MG63 (cell line): ENCODE measurements around the gene FYCO1. TPM values are rescaled to one million over a fixed set of nuclear protein-coding genes. Genes with fewer than 3 reads are reported as not detected.

ENCODE experiments used
- DNase-seq: peaks from one replicate; pipeline ENCODE4 v3.0.0-alpha.2; 2020
- H3K27me3 ChIP-seq: fragments of 250-450 bp; sonication (Bioruptor Pico); 2 replicates; pipeline ENCODE4 v1.5.1; 2020; ENCODE audit warnings: mild to moderate bottlenecking, moderate library complexity
- H3K36me3 ChIP-seq: fragments of 250-450 bp; sonication (Bioruptor Pico); 2 replicates; pipeline ENCODE4 v1.5.1; 2020; ENCODE audit warnings: mild to moderate bottlenecking, moderate library complexity
- H3K4me3 ChIP-seq: fragments of 250-450 bp; sonication (Bioruptor Pico); 2 replicates; pipeline ENCODE4 v1.5.1; 2020; ENCODE audit warnings: mild to moderate bottlenecking, moderate library complexity
- H3K9me3 ChIP-seq: fragments of 250-450 bp; sonication (Bioruptor Pico); 2 replicates; pipeline ENCODE4 v1.5.1; 2020; ENCODE audit warnings: mild to moderate bottlenecking, moderate library complexity
- total RNA-seq: library from RNA; depleted of rRNA; stranded (reverse); fragments of >200 nt; shearing (Covaris generic); gene quantifications from 2 replicates; pipeline ENCODE4 v1.2.3, GENCODE V29; 2014; ENCODE audit warnings: low replicate concordance; rRNA removed

Gene FYCO1
- total RNA-seq, 1 experiment from 2014 or later = 10.5 TPM

DNA sequence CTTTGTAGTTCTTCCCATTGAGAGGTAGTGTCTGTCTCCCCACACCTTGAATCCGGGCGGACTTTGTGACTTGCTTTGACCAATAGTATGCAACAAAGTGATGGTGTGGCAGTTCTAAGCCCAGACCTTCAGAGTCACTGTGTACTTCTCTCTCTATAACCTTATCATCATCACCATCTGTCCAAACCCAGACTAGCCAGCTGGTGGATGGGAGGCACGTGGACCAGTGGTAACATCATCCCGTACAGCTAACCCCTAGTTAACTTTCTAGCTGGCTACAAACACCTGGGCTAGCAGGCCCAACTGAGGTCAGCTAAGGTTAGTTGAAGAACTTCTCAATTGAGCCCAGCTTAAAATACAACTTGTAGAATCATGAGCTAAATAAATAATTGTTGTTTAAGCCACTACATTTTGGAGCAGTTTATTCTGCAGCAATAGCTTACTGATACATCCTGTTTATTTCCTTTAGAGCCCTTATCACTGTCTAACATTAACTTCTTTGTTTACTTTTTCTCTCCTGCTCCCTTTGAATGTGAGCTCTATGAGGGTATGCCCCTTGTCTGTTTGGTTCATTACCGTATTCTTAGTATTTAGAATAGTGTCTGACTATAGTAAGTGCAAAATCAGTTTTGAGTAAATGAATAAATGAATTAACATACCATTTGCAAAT, 120.8 kb downstream of the FYCO1 start:
- H3K27me3 ChIP-seq = no peaks in the 10 kb centered on the region

DNA sequence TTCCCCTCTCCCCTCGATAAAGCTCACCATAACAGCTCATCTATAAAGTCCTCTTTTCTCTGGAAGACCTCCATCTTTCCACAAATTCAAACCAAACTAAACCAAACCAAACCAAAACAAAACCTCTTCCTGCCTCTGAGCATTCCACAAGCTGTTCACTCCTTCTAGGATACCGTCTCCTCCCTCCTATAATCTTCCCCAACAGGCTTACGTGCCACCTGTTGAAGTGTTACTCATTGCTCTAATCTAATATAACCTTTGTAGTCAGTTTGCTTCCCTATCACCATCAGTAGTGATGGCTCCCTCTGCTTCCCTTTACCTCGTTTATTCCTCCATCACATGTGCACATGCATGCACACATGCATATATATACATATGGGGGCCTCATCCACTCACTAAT, 122.0 kb downstream of the FYCO1 start:
- Histone ChIP-seq H3K27me3 (no peaks in the 10 kb centered on the region), H3K4me3 (no peak overlapping the region), H3K36me3 (no peaks in the 10 kb centered on the region), H3K9me3 (no peaks in the 10 kb centered on the region)
- no peak for DNase-seq

More for the DNA sequence above, 120.8 kb downstream of the FYCO1 start:
- no peaks in the 10 kb centered on the region for H3K9me3 ChIP-seq
- no peak for DNase-seq
- H3K4me3 ChIP-seq = no peak overlapping the region
- H3K36me3 ChIP-seq = no peaks in the 10 kb centered on the region

DNA sequence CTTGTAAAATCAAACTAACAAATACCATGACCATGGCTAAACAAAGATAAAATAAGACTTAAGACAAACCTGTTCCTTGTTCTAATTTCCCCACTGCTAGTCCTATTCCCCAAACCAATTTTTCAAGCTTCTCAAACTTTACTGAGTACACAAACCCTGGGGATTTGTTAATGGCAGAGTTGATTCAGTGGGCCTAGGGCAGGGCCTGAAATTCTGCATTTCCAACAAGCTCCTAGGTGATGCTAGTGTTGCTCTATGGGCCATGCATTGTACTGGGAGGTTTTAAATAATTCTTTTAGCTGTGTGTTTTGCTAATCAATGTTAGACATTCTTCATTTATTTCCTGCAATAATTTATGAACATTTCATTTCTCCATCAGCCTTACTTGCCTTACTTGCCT, 122.6 kb downstream of the FYCO1 start:
- H3K9me3 ChIP-seq = no peaks in the 10 kb centered on the region
- no peak overlapping the region for H3K4me3 ChIP-seq
- H3K27me3 ChIP-seq = no peaks in the 10 kb centered on the region
- no peaks in the 10 kb centered on the region for H3K36me3 ChIP-seq
- DNase-seq = no peak

DNA sequence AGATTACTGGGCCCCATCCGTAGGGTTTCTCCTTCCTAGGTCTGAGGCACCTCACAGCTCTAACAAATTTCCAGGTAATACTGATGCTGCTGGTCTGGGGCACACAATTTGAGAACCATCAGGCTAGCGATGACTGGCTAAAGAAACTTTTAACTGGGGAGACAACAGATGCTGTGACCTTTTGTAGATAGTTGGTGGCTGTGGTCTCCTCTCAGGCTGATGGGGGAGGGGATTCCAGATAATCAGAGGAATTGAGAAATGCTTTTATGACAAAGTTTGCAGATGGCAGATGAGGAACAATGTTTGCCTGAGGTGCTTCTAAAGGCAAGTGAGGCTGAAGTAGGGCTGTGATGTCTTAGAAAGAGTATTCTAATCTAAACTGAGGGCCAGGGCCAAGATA, 123.1 kb downstream of the FYCO1 start:
- H3K36me3 ChIP-seq = no peaks in the 10 kb centered on the region
- H3K27me3 ChIP-seq = no peaks in the 10 kb centered on the region
- no peaks in the 10 kb centered on the region for H3K9me3 ChIP-seq
- DNase-seq = no peak
- H3K4me3 ChIP-seq = no peak overlapping the region

DNA sequence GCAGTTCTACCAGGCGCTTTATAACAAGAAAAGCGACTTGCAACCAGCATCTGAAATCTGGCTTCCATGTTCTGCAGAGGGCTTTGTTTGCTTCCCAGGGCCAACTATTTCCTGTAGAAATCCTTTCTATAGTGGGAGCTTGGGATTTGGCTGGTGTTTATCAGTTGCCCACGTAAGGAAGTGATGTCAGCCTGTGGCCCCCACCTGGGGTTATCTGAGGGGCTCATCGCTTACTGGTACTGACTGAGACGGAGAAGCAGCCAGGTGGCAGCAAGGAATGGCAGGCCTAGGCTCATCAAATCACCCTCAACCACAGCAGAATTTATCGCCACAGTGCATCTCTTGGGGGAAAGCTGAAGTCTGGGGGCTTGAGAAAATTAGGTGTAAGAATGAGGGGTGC, 123.8 kb downstream of the FYCO1 start:
- Histone ChIP-seq H3K9me3 (no peaks in the 10 kb centered on the region), H3K27me3 (no peaks in the 10 kb centered on the region), H3K36me3 (no peaks in the 10 kb centered on the region), H3K4me3 (no peak overlapping the region)
- DNase-seq = no peak

DNA sequence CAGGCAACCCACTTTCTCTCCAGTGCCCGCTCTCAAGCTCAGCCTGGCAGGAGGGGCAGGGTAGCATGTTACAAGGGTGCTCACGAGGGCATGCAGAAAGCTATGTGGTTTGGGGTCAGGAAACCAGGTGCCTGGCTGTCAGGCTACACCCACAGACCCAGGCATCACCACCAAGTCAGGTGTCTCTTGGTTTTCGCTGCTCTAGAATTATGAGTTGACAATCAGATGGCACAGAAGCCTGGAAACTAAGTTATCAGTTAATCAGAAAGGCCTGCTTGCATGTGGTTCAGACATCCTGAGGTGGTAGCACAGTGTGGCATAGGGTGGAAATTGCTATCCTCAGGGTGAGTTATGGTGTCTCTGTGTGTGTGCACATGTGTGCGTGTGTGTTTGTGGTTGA, 125.5 kb downstream of the FYCO1 start:
- H3K36me3 ChIP-seq = no peaks in the 10 kb centered on the region
- no peak for DNase-seq
- no peak overlapping the region for H3K4me3 ChIP-seq
- H3K27me3 ChIP-seq = no peaks in the 10 kb centered on the region; the same call in 1 of the 2 replicates
- no peaks in the 10 kb centered on the region for H3K9me3 ChIP-seq

DNA sequence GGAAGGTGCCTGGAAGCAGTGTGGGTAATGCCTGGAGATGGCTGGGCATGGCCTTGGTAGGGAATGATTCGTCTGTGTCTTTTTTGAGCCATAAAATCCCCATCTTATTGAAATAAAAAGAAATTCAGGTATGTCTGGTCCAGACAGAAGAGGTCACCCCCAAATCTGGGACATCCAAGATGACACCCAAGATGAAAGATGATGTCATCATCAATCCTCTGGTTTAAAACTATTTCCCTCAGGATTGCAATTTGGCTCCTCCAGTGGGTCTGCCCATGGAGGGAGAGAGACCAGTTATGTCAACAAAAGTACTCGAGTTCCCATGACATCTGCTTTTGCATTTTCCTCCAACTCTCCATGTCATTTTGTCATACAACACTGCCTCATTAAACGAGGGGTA, 126.0 kb downstream of the FYCO1 start:
- no peak for DNase-seq
- H3K36me3 ChIP-seq = no peaks in the 10 kb centered on the region
- H3K4me3 ChIP-seq = no peak overlapping the region
- no peaks in the 10 kb centered on the region for H3K9me3 ChIP-seq
- H3K27me3 ChIP-seq = no peaks in the 10 kb centered on the region; the same call in 1 of the 2 replicates

DNA sequence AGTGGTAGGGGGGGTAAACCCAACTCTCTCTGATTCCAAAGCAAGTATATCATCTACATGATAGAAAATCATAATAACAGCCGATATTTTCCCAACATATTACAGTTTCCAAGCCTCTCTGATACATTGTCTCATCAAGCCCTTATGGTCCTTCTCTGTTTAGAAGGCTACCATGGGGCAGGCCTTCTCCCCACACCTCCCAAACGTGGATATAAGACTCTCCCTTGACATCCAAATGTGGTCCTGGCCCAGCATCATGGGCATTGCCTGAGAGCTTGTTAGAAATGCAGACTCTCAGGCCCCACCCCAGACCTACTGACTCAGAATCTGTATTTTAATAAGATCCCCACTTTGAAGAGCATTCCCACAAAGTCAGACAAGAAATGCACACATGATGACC, 127.0 kb downstream of the FYCO1 start:
- Histone ChIP-seq H3K36me3 (no peaks in the 10 kb centered on the region), H3K27me3 (no peaks in the 10 kb centered on the region; the same call in 1 of the 2 replicates), H3K4me3 (no peak overlapping the region), H3K9me3 (no peaks in the 10 kb centered on the region)
- DNase-seq = no peak

DNA sequence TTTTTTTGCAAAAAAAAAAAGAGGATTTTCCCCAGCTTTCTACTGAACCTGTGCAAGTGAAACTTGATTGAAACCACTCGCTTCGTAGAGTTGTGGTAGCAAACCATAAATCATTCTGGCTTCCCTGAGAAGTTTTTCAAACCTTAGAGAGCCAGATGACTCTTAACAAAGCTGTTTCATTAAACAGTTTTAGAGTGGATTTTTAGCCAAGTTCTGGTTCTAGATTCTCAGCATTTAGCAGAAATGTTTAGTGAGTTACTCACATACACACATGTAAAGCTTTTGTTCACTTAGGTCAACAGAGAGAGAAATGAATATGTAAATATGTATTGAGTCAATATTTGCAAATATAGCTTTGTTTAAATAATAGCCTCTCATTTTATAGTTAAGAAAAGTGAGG, 127.4 kb downstream of the FYCO1 start:
- no peaks in the 10 kb centered on the region; the same call in 1 of the 2 replicates for H3K9me3 ChIP-seq
- no peaks in the 10 kb centered on the region; the same call in 1 of the 2 replicates for H3K27me3 ChIP-seq
- H3K36me3 ChIP-seq = no peaks in the 10 kb centered on the region
- H3K4me3 ChIP-seq = no peak overlapping the region
- no peak for DNase-seq

Other genes with a start within 250 kb of the FYCO1 start
- gene SLC6A20, start 199.3 kb downstream of the FYCO1 start, total RNA-seq = not detected in 2 replicates
- 10.4 and 43.7 TPM in 2 replicates for gene LZTFL1, start 153.7 kb downstream of the FYCO1 start, total RNA-seq
- not detected in 2 replicates for gene CCR9, start 109.3 kb downstream of the FYCO1 start, total RNA-seq
- gene CXCR6, start 52.4 kb downstream of the FYCO1 start, total RNA-seq = not detected in 2 replicates
- gene XCR1, start 31.7 kb upstream of the FYCO1 start, total RNA-seq = not detected in 2 replicates
- not detected in 2 replicates for gene CCR1, start 212.5 kb upstream of the FYCO1 start, total RNA-seq
- not detected in 2 replicates for gene CCR3, start 246.6 kb upstream of the FYCO1 start, total RNA-seq